Activated CD4-positive, alpha-beta T cell treated with anti-CD3 and anti-CD28 coated beads, Interleukin-2, Interleukin-4, amounts not matched to agents 100 ng/mL and 50 ng/mL, durations not matched to agents 16 hours and 8 hours (primary cell): ENCODE measurements around the gene ZNF197.
"Not testable (repeated sequence)": the region's sequence is repeated elsewhere in the genome, so short reads cannot be mapped to it uniquely, and the experiment has no call there.

Experiments
- DNase-seq: peaks from one replicate; pipeline ENCODE4 v3.0.0-alpha.2; 2020; ENCODE audit warnings: low spot score

The ZNF197 gene

GRCh38 chr3:44624749-44625480, at the start of gene ZNF197:
Gene ZNF197 (plus strand): TSS chr3:44625036. CDS start chr3:44629155, 4,119 bp downstream.
- peak; percentile 66 for DNase-seq

DNA sequence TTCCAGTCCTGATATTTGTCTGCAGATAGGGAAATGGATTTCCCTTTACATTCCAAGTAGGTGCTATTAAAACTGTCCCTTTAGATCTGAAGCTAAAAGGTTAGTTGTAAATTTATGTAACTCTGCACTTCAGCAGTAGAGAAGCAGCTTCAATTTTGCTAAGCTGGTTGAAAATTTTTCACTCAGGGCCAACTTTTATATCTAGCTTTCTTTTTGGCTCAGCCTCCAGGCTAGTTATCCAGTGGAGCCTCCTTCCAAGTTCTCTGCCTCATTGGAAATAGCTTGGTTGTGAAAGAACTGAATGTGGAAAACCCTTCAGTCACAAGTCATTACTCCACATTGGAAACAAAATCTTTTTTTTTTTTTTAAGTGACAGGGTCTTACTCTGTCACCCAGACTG, 48.2 kb upstream of the ZNF197 start:
- no peak for DNase-seq

GRCh38 chr3:44577354-44577952, 47.4 kb upstream of the ZNF197 start:
- DNase-seq: not testable (repeated sequence)

DNA sequence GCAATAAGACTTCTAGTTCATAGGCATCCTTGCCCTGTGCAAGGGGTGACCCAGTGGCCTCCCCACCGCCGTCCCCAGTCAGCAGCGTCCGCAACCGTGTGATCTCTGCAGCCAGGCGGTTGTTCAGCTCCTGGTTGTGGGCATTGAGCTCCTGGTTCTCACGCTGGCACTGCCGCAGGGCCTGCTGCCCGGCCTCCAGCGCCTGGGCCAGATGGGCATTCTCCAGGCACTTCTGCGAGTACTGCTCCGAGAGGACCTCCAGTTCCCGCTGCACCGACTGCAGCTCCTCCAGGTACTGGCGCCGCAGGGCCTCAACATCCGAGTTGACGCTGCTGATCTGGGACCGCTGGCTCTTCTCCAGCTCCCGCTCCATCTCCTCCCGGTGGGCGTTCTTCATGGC, 46.5 kb upstream of the ZNF197 start:
- DNase-seq: not testable (repeated sequence)

DNA sequence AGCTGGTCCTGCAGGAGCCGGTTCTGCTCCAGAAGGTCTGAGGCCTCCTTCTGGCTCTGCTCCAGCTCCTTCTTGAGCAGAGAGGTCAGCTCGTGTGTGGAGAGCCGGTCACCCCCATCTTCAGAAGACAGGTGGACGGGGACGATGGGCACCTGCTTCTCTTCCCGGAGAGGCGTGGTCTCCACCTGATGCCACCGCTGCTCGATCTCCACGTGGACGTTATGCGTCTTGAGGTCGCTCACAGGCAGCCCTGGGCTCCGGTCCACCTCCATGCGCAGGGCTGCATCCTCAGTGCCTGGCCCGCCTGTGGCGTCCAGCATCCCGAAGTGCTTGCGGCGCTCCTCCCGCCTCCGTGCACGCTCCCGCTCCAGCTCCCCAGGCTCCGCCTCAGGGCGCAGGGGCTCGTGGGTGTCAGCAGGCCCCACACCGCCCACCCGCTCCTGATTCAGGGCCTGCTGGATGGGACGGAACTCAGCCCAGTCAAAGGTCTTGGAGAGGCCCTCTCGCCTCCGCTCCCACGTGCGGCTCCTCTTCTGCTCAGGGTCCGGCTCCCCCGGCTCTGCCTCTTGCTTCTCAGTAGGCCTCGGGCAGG, 45.8 kb upstream of the ZNF197 start:
- DNase-seq: not testable (repeated sequence)

- not testable (repeated sequence) for DNase-seq
Observed at GRCh38 chr3:44579749-44580148, 45.1 kb upstream of the ZNF197 start.

DNA sequence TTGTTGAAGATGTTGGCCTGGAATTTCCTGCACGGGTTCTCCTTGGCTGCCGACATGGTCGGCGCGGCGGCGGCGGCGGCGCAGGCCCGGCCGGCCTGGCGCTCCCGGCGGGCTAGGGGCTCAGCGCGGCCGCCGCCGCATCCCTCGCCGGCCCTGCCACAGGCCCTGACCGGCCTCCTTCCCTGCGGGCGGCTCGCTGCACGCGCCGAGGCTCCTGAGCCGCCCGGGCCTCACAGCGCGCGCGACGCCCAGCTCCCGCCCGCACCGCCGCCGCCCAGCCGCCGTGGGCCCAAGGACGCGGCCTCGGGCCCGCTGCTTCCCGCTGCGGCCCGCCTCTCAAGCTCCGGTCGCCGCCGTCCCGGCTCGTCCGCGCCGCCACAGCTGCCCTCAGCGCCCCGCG, 43.9 kb upstream of the ZNF197 start:
- DNase-seq: not testable (repeated sequence)

DNA sequence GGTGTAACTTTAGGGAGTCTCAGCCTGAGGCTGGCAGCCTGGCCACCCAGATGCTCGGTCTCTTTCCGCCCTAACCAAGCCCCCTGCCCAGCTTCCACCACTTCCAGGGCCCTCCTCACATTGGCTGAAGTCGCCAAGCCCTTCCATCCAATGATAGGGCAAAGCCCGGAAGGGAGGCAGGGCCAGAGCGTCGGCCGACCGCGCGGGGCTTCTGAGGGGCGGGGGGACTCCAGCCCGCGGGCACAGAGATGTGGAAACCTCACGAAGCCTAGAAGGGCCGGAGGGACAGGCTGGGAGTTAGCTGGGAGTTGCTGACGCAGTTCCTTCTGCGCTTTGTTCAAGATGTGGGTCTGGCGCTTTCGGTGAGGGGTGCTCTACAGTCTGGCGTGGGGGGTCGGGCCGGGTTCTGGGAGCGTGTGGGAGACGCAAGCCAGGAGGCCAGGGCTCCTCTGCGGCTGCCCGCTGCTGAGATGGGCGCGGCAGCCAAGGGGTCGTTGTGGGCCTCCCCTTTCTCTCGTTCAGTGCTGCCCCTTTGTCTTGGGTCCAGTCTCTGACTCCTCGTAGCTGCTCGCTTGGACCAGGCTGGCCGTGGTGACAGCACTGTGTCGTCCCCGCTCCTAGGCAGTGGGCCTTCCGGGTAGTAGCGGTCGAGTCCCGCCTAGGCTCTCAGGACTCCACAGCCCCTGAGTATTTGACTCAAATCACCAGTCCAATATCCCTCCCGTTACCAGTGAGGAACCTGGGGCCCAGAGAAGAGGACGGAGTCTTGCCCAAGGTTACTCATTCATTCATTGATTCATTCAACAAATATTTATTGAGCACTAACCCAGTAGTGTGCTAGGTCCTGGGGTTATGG, 40.0 kb upstream of the ZNF197 start, which contains the start of gene ZNF660:
Gene ZNF660, plus strand, starts transcription at position 319 of the 856 bp plus-strand sequence. CDS start 9,230 bp downstream, outside the sequence.
- DNase-seq: no peak

GRCh38 chr3:44596621-44597020, 28.2 kb upstream of the ZNF197 start:
- no peak for DNase-seq

DNA sequence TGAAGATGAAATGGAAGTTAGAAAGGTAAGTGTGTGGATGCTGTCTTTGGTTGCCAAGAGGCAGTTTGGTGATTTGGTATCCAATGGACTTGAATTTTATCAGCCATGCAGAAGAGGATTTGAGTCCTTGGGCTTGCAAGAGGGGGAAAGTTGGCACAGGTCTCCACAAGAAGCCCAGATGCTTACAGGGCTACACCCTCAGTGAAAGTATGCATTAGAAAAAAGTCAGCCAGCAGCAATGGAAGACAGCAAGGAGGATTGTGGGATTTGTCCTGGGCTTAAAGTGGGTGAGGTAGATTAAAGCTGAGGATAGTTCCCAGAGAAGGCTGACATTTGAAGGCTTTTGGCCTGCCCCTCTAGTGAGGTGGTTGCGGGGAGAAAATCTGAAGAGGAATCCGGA, 23.1 kb upstream of the ZNF197 start:
- no peak for DNase-seq

DNA sequence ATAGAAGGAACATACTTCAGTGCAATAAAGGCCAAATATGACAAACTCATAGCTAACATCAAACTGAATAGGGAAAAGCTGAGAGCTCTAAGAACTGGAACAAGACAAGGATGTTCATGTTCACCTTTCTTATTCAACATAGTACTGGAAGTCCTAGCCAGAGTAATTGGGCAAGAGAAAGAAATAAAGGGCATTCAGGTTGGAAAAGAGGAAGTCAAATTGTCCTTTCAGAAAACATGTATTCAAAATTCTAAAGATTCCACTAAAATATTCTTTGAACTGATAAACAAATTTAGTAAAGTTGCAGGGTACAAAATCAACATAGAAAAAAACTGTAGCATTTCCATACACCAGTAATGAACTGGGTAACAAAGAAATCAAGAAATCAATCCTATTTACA, 12.2 kb upstream of the ZNF197 start:
- no peak for DNase-seq

DNA sequence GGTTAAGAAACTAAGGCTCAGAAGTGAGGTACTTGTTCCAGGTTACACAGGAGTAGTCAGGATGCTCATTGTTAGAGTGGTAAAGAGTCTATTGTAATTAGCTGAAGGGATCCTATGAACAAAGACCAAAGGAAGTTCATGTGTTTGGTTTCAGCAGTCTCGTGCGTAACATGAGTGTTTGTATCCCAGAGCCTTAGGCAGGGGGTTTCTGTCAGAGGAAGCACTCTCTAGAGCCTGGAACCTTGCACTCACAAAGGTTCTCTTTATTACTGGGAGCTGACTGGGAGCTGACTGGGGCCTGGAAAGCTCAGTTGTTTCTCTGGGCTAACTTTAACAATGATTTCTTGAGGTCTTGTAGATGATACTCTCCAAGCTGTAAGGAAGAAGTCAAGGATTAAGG, 3.9 kb downstream of the ZNF197 start:
- no peak for DNase-seq

- DNase-seq: no peak
Observed at GRCh38 chr3:44632193-44632592, 7.4 kb downstream of the ZNF197 start.

DNA sequence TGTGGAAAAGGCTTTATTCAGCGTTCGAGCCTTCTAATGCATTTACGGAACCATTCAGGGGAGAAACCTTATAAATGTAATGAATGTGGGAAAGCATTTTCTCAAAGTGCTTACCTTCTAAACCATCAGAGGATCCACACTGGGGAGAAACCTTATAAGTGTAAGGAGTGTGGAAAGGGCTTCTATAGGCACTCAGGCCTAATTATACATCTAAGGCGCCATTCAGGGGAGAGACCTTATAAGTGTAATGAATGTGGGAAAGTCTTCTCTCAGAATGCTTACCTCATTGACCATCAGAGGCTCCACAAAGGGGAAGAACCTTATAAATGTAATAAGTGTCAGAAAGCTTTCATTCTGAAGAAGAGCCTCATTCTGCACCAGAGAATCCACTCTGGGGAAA, 17.5 kb downstream of the ZNF197 start:
- no peak for DNase-seq

DNA sequence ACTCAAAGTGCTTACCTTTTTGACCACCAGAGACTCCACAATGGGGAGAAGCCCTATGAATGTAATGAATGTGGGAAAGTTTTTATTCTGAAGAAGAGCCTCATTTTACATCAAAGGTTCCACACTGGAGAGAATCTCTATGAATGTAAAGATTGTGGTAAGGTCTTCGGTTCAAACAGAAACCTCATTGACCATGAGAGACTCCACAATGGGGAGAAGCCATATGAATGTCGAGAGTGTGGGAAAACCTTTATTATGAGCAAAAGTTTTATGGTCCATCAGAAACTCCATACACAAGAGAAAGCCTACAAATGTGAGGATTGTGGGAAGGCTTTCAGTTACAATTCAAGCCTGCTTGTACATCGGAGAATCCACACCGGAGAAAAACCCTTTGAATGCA, 18.2 kb downstream of the ZNF197 start:
- DNase-seq: no peak

DNA sequence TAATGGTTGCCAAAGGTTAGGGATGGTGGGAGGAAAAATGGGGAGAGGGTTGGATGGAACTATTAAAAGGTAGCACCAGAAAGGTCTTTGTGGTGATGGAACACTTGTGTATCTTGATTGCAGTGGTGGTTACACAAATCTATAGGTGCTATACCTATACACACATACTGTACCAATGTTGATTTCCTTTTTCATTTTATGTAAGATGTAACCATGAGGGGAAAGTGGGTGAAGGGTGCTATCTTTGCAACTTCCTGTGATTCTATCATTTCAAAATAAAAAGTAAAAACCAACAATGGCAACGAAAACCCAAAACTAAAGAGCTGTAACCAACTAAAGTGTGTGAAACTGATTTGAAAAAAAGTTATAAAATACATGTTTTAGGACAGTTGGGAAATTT, 22.9 kb downstream of the ZNF197 start:
- no peak for DNase-seq

GRCh38 chr3:44648564-44649229, 23.9 kb downstream of the ZNF197 start, which contains the start of gene ZNF35:
Gene ZNF35 (plus strand): TSS chr3:44648732. CDS start chr3:44651068, 2,336 bp downstream.
- DNase-seq: peak; percentile 41

- DNase-seq: no peak
Observed at GRCh38 chr3:44649709-44650108, 24.9 kb downstream of the ZNF197 start.

DNA sequence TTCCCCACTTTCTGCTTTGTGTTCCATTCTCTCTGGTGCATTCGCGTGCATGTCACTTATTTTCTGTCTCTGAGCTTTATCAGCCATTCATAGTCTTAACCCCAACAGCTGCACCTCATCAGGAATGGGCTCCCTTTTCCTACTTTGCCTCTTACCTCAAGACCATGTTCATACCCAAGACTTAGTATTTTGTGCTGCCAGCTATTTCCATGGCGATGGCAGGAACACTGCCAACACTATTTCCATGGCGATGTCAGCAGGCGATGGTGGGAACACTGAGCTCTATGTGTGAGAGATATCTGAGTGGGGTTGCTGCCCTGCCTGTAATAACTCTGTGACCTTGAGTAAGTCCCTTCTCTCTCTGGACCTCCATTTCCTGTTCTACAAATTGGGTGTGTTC, 29.2 kb downstream of the ZNF197 start:
- DNase-seq: no peak

- DNase-seq: no peak
Observed at GRCh38 chr3:44659015-44659414, 34.2 kb downstream of the ZNF197 start.

DNA sequence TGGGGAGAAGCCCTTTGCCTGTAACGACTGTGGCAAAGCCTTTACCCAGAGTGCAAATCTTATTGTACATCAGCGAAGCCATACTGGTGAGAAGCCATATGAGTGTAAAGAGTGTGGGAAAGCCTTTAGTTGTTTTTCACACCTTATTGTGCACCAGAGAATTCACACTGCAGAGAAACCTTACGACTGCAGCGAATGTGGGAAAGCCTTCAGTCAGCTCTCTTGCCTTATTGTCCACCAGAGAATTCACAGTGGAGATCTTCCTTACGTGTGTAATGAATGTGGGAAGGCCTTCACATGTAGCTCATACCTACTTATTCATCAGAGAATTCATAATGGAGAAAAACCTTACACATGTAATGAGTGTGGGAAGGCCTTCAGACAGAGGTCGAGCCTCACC, 34.6 kb downstream of the ZNF197 start:
- DNase-seq: no peak

GRCh38 chr3:44661189-44661588, 36.4 kb downstream of the ZNF197 start:
- DNase-seq: no peak
